NCI-H2171 (cell line): ENCODE results near the gene MPV17L2.

ENCODE experiments used
- DNase-seq: peaks from one replicate; lab custom pipeline; 2025; lab: John Stamatoyannopoulos, UW

MPV17L2 gene

GRCh38 chr19:18218600-18218999 is 25.6 kb downstream of the MPV17L2 start:
- DNase-seq, result no peak

- DNase-seq, result no peak
These were observed 27.1 kb downstream of the MPV17L2 start for GRCh38 chr19:18219911-18220631.

- no peak for DNase-seq
These were observed 27.7 kb downstream of the MPV17L2 start for GRCh38 chr19:18220632-18221275.

- DNase-seq, result no peak
These were observed 29.1 kb downstream of the MPV17L2 start for GRCh38 chr19:18221815-18222725.

DNA sequence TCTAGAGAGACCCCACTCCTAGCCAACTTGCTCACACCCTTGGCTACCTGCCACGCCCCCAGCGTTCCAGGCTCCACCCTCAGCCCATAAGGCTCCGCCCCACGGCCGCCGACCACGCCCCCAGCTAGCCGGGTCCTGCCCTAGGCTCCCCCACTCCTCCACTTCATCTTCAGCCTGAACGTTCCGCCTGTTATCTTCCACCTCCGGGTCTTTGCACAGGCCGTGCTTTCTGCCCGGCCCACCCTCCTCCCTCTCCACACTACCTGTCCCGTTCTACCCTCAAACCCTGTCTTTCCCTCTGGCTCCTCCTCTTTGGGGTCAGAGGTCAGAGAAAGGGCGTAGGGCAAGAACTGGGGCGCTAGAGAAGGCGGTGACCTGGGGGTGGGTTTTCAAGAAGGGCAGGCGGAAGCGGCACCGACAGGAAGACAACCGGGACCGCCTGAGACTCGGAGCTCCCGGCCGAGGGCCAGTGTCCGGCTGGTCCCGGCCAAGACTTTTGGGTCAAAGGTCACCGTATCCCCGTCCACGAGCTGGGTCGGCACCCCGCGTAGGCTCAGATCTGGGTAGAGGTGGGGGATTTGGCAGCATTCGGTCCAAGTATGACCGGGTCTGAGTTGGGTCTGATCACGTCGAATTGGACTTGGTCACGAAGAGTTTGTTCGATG is 31.0 kb downstream of the MPV17L2 start:
- DNase-seq, result no peak

- DNase-seq, result peak; percentile 60
These were observed 31.7 kb downstream of the MPV17L2 start for GRCh38 chr19:18224525-18225354.

GRCh38 chr19:18225355-18225701 is 32.3 kb downstream of the MPV17L2 start:
- DNase-seq, result no peak

- no peak for DNase-seq
These were observed 32.9 kb downstream of the MPV17L2 start, which contains the start of gene PDE4C for GRCh38 chr19:18225702-18226468. Gene PDE4C (minus strand): TSS chr19:18226438. CDS start chr19:18226415, 23 bp downstream.

- DNase-seq, result no peak
These were observed 34.1 kb downstream of the MPV17L2 start for GRCh38 chr19:18226956-18227780.

DNA sequence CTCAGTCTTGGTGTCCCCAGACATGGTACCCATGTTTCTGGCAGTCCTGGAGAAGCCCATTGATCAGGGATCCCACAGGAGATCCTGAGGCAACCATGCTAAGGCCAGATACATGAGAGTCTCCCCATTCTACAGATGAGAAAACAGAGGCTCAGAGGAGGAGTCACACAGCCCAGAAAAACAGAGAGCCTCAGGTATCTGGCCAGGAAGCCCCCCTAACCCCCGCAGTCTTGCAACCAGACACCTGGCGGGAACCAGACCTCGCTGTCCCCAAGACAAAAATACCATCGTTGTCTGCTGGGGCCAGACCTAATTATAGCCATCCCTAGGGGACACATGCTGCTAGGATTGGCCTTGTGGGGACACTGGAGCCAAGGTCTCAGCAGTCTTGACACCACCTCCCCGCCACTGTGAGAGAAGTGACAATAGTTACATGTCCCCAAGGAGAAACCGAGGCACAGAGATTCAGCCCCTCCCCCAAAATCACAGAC is 34.8 kb downstream of the MPV17L2 start:
- no peak for DNase-seq

DNA sequence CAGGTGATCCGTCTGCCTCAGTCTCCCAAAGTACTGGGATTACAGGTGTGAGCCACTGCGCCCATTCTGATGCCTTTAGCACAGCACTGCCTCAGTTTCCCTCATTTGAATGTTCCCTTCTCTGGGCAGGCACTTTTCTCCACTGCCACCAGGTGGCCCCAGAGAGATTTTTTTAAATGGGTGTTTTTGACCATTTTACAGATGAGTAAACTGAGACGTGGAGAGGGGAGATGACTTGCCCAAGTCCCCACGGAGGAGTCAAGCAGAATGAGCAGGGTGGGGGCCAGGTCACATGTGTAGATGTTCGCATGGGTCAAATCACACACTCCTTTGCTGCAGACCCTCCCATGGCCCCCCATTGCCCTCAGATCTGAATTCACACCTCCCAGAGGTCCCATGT is 36.5 kb downstream of the MPV17L2 start:
- DNase-seq, result no peak

DNA sequence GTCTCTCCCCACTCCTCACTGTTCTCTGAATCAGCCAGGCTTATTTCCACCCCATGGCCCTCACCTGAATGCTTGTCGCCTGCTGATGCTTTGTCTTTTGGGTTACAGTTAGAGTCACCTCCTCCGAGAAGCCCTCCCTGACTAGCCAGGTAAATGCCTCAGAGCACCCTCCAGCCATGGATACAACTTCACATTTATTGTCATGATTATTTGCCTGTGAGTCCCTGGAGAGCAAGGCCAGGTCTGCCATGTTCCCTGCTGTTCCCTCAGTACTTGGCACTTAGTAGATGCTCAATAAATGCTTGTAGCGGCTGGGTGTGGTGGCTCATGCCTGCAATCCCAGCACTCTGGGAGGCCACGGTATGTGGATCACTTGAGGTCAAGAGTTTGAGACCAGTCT is 36.9 kb downstream of the MPV17L2 start:
- DNase-seq, result no peak

GRCh38 chr19:18230941-18231734 is 38.1 kb downstream of the MPV17L2 start:
- DNase-seq, result no peak

DNA sequence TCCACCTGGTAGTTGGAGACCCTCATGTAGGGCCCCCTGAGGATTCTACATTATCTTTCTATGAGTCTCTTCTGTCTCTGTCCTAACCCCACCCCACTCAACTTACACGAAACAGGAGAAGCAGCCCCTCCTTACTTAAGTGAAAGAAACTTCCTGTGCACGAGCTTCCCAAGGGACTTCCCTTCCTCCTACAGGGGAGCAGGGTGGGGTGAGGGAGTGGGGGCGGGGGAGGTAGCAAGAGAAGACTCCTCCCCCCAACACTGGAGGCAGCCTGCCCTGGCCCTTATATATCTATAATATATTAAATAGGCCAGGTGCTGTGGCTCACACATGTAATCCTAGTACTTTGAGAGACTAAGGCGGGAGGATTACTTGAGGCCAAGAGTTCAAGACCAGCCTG is 38.8 kb downstream of the MPV17L2 start:
- peak; percentile 76 for DNase-seq

- DNase-seq, result peak; percentile 57
These were observed 39.7 kb downstream of the MPV17L2 start for GRCh38 chr19:18232540-18233223.

DNA sequence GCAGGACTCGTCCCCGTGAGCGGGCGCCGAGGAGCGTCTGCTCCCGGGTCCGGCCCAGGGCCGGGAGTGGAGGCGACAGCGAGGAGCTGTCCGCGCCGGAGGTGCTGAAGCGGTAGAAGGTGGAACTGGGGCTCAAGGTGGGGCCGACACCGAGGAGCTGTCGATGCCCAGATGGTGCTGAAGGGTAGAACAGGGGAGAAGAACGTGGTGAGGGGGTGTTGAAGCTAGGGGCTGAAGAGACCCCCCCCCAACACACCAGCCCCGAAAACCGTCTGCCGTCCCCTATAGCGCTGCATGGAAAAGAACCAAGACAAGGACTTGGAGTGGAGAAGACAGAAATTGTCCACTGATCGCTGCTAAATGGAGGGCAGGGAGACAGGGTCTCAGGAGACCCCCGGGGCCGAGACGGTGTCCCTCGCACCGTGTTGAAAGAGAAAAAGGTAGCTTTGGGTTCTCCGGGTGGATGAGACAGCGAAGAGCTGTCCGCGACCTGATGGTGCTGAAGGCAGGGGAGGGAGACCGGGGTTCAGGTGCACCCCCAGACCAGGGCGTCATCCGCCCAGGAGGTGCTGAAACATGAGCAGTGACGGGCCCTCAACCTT is 40.3 kb downstream of the MPV17L2 start:
- no peak for DNase-seq

GRCh38 chr19:18234194-18234593 is 41.2 kb downstream of the MPV17L2 start:
- DNase-seq, result no peak

- no peak for DNase-seq
These were observed 46.3 kb downstream of the MPV17L2 start for GRCh38 chr19:18239303-18239702.
